Keratinocyte (primary cell): Measurements from ENCODE around the gene RNU5B-1. TPM values are rescaled to one million over a fixed set of nuclear protein-coding genes. Genes with fewer than 3 reads are reported as not detected.

Experiments used
- DNase-seq: peaks from one replicate; pipeline ENCODE4 v3.0.0-alpha.2; 2011; ENCODE audit warnings: low read depth, missing footprints, low spot score
- FAIRE-seq: peaks from 2 replicates; lab custom pipeline; 2011; peaks lifted over from hg19 to GRCh38; lab: Jason Lieb, UNC
- H2AFZ ChIP-seq: 2 replicates; pipeline ENCODE4 v1.6.0; 2012; ENCODE audit warnings: low read length, control low read depth, inconsistent platforms; ENCODE audit not compliant: control insufficient read depth
- H3K27ac ChIP-seq: 2 replicates; pipeline ENCODE4 v1.5.1; 2011; ENCODE audit warnings: low read length; ENCODE audit not compliant: control insufficient read depth, insufficient read depth
- H3K27me3 ChIP-seq: 3 replicates; pipeline ENCODE4 v1.6.0; 2011; ENCODE audit warnings: low read length; ENCODE audit not compliant: control insufficient read depth, insufficient read depth; ENCODE audit errors: extremely low read depth
- H3K36me3 ChIP-seq, 2 experiments: 2 replicates in 1 of 2; 3 replicates in 1 of 2; pipeline ENCODE4 v1.5.1; 2011; ENCODE audit warnings: low read length in 2 of 2, mild to moderate bottlenecking in 1 of 2; ENCODE audit not compliant: control insufficient read depth in 2 of 2, insufficient read depth in 2 of 2; ENCODE audit errors: extremely low read depth in 1 of 2
- H3K4me1 ChIP-seq: 3 replicates; pipeline ENCODE4 v1.5.1; 2011; ENCODE audit warnings: low read length; ENCODE audit not compliant: control insufficient read depth, insufficient read depth; ENCODE audit errors: extremely low read depth
- H3K4me2 ChIP-seq: 3 replicates; pipeline ENCODE4 v1.6.0; 2011; ENCODE audit warnings: low read depth, low read length; ENCODE audit not compliant: control insufficient read depth, insufficient read depth; ENCODE audit errors: extremely low read depth
- H3K4me3 ChIP-seq, 3 experiments: fragments of 200-600 bp in 1 of 3; sonication (generic) in 1 of 3; 2 replicates in 2 of 3; 3 replicates in 1 of 3; pipeline ENCODE4 v1.5.1; 2011 to 2016; ENCODE audit warnings: low read length in 3 of 3, mild to moderate bottlenecking in 3 of 3, control low read depth in 2 of 3, inconsistent platforms in 1 of 3, low read depth in 1 of 3, mixed read lengths in 1 of 3, mixed run types in 1 of 3, moderate library complexity in 1 of 3; ENCODE audit not compliant: control insufficient read depth in 2 of 3, insufficient read depth in 2 of 3; ENCODE audit errors: extremely low read depth in 1 of 3
- H3K79me2 ChIP-seq: 2 replicates; pipeline ENCODE4 v1.6.0; 2012; ENCODE audit warnings: low read length; ENCODE audit not compliant: control insufficient read depth, insufficient read depth
- H3K9ac ChIP-seq: 3 replicates; pipeline ENCODE4 v1.6.0; 2011; ENCODE audit warnings: low read length; ENCODE audit not compliant: control insufficient read depth, insufficient read depth; ENCODE audit errors: extremely low read depth
- H3K9me1 ChIP-seq: 3 replicates; pipeline ENCODE4 v1.6.0; 2011; ENCODE audit warnings: low read length; ENCODE audit not compliant: control insufficient read depth, insufficient read depth; ENCODE audit errors: extremely low read depth
- H3K9me3 ChIP-seq: 2 replicates; pipeline ENCODE4 v1.5.1; 2012; ENCODE audit warnings: low read depth, low read length; ENCODE audit not compliant: control insufficient read depth
- H4K20me1 ChIP-seq: 3 replicates; pipeline ENCODE4 v1.6.0; 2011; ENCODE audit warnings: low read length; ENCODE audit not compliant: control insufficient read depth, insufficient read depth; ENCODE audit errors: extremely low read depth
- CTCF ChIP-seq, 3 experiments: IDR thresholded peaks in 1 of 3; conservative IDR thresholded peaks in 1 of 3; optimal IDR thresholded peaks in 1 of 3; 2 replicates in 2 of 3; 3 replicates in 1 of 3; pipeline versions ENCODE3 to v1.5.1; 2011; ENCODE audit warnings: low read length in 3 of 3, mild to moderate bottlenecking in 3 of 3, moderate library complexity in 2 of 3, control low read depth in 1 of 3, inconsistent platforms in 1 of 3; ENCODE audit not compliant: insufficient read depth in 2 of 3; ENCODE audit errors: extremely low read depth in 1 of 3
- EZH2 ChIP-seq: IDR thresholded peaks from one replicate; pipeline ENCODE4 v1.6.1; 2012; ENCODE audit warnings: inconsistent platforms, mild to moderate bottlenecking, low read length, moderate library complexity
- dilution Hi-C: fragments of 300-500 bp; cut with MboI; formaldehyde crosslinking; loops from one replicate; pipeline ENCODE4 v1.7.0; 2020; ENCODE audit warnings: low sequenced_read_pairs; ENCODE audit not compliant: extremely low pct_ligation_motif_present
- polyA plus RNA-seq, 5 experiments: library from polyadenylated mRNA; depleted of rRNA in 3 of 5; stranded (reverse) in 3 of 5; stranded (forward) in 1 of 5; unstranded in 1 of 5; fragments of >200 nt; gene quantifications; 1 replicate in 1 of 5; 2 replicates in 3 of 5; 3 replicates in 1 of 5; pipeline versions ENCODE4 v1.2.1 to v1.2.3, GENCODE V29; 2011 to 2012; ENCODE audit warnings: missing spikeins in 2 of 5, low read depth in 1 of 5, low replicate concordance in 1 of 5

Gene RNU5B-1
- polyA plus RNA-seq, 1 donor (not counting 4 experiments of a cell fraction or from before 2014, with no cell fraction given) = not detected

- Histone ChIP-seq H2AFZ (no peak overlapping the region), H4K20me1 (no peaks in the 10 kb centered on the region), H3K27ac (no peak overlapping the region), H3K36me3 (peaks cover 0 to 4% of the 10 kb centered on the region in 2 experiments), H3K9me1 (no peaks in the 10 kb centered on the region), H3K9me3 (no peaks in the 10 kb centered on the region), H3K4me2 (no peak overlapping the region), H3K9ac (no peak overlapping the region), H3K4me1 (no peaks in the 10 kb centered on the region), H3K4me3 (no peak overlapping the region), H3K27me3 (no peaks in the 10 kb centered on the region), H3K79me2 (no peaks in the 10 kb centered on the region)
- FAIRE-seq (no peak), DNase-seq (no peak)
- TF ChIP-seq EZH2 (no peak), CTCF (optimal IDR thresholded peaks at IDR 0.05 in 1 of 3, IDR thresholded peaks at IDR 0.05 in 1 of 3, conservative IDR thresholded peaks at IDR 0.05 in 1 of 3; ENCODE audit: extremely low read depth in 1 of 3, insufficient read depth in 2 of 3, low read length in 3 of 3) (no peak)
- dilution Hi-C loops = no loop called here
Observed at GRCh38 chr15:65255486-65256140, 48.9 kb upstream of the RNU5B-1 start.

GRCh38 chr15:65258375-65259262 is 45.9 kb upstream of the RNU5B-1 start:
- Histone ChIP-seq H3K27me3 (no peaks in the 10 kb centered on the region), H3K27ac (no peak overlapping the region), H4K20me1 (no peaks in the 10 kb centered on the region), H3K9me3 (no peaks in the 10 kb centered on the region), H3K36me3 (peaks cover 0 to 6% of the 10 kb centered on the region in 2 experiments), H3K4me2 (no peak overlapping the region), H3K9ac (no peak overlapping the region), H3K4me1 (no peaks in the 10 kb centered on the region), H3K9me1 (no peaks in the 10 kb centered on the region), H3K4me3 (no peak overlapping the region), H2AFZ (no peak overlapping the region), H3K79me2 (no peaks in the 10 kb centered on the region)
- TF ChIP-seq EZH2 (no peak), CTCF (optimal IDR thresholded peaks at IDR 0.05 in 1 of 3, IDR thresholded peaks at IDR 0.05 in 1 of 3, conservative IDR thresholded peaks at IDR 0.05 in 1 of 3; ENCODE audit: extremely low read depth in 1 of 3, insufficient read depth in 2 of 3, low read length in 3 of 3) (no peak)
- DNase-seq = no peak
- FAIRE-seq = no peak
- dilution Hi-C loops = no loop called here
